Peyer's patch (tissue), 4 donors: ENCODE measurements around the gene PPP1R3F. TPM values are rescaled to one million over a fixed set of nuclear protein-coding genes. Genes with fewer than 3 reads are reported as not detected.

Experiments
- DNase-seq, 3 donors: peaks; one replicate each; pipeline ENCODE4 v3.0.0-alpha.2; 2017 to 2019
- H3K27ac ChIP-seq, 4 donors: fragments of 200-600 bp; sonication (generic); one replicate each; pipeline ENCODE4 v1.5.1; 2016 to 2019
- H3K27me3 ChIP-seq, 2 donors: fragments of 200-600 bp; sonication (generic); one replicate each; pipeline ENCODE4 v1.5.1; 2019
- H3K36me3 ChIP-seq, 3 donors: fragments of 200-600 bp; sonication (generic); one replicate each; pipeline ENCODE4 v1.5.1; 2016 to 2019
- H3K4me1 ChIP-seq, 4 donors: fragments of 200-600 bp; sonication (generic); one replicate each; pipeline ENCODE4 v1.5.1; 2016 to 2019
- H3K4me3 ChIP-seq, 4 donors: fragments of 200-600 bp; sonication (generic); 1 replicate in 3 of 4; 2 replicates in 1 of 4; pipeline ENCODE4 v1.5.1; 2016 to 2019; ENCODE audit warnings: mild to moderate bottlenecking in 1 of 4
- H3K9me3 ChIP-seq, 4 donors: fragments of 200-600 bp; sonication (generic); one replicate each; pipeline ENCODE4 v1.5.1; 2016 to 2019; ENCODE audit warnings: mild to moderate bottlenecking in 1 of 4
- POLR2A ChIP-seq, 2 donors: fragments of 450-650 bp; IDR thresholded peaks; one replicate each; pipeline ENCODE4 v1.5.1; 2017; ENCODE audit warnings: antibody characterized with exemption in 2 of 2, mild to moderate bottlenecking in 2 of 2, moderate library complexity in 2 of 2
- total RNA-seq, 4 donors: library from RNA; depleted of rRNA; stranded (reverse); fragments of >200 nt; gene quantifications; one replicate each; pipeline ENCODE4 v1.1.0, GENCODE V29; 2016
- TF ChIP-seq, protein P1 (sequence below), 6 experiments: fragments of 450-650 bp in 4 of 6; fragments of 200-600 bp in 2 of 6; sonication (generic) in 1 of 6; IDR thresholded peaks; one replicate each; pipeline ENCODE4 v1.5.1; 2017 to 2019; ENCODE audit warnings: antibody characterized with exemption in 6 of 6, mild to moderate bottlenecking in 3 of 6, moderate library complexity in 1 of 6

Gene PPP1R3F
- total RNA-seq, 4 donors from 2014 or later: 2.5 to 19.0 (median 7.5) TPM

DNA sequence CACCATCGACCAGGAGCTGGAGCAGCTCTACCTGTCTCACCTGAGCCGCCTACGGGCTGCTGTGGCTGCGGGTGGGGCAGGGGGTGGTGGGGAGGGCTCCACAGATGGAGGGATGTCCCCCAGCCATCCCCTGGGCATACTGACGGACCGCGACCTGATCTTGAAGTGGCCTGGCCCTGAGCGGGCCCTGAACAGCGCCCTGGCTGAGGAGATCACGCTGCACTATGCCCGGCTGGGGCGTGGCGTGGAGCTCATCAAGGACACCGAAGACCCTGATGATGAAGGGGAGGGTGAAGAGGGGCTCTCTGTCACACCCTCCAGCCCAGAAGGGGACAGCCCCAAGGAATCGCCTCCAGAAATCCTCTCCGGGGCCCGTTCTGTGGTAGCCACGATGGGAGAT lies 16.5 kb downstream of the PPP1R3F start:
- H3K27ac ChIP-seq: no peak overlapping the region
- no peaks in the 10 kb centered on the region for H3K9me3 ChIP-seq
- DNase-seq: peak in 1 of 3 donors; percentile 27
- H3K36me3 ChIP-seq: no peaks in the 10 kb centered on the region
- TF ChIP-seq POLR2A (IDR thresholded peaks at IDR 0.05): no peak
- TF ChIP-seq, protein P1, sequence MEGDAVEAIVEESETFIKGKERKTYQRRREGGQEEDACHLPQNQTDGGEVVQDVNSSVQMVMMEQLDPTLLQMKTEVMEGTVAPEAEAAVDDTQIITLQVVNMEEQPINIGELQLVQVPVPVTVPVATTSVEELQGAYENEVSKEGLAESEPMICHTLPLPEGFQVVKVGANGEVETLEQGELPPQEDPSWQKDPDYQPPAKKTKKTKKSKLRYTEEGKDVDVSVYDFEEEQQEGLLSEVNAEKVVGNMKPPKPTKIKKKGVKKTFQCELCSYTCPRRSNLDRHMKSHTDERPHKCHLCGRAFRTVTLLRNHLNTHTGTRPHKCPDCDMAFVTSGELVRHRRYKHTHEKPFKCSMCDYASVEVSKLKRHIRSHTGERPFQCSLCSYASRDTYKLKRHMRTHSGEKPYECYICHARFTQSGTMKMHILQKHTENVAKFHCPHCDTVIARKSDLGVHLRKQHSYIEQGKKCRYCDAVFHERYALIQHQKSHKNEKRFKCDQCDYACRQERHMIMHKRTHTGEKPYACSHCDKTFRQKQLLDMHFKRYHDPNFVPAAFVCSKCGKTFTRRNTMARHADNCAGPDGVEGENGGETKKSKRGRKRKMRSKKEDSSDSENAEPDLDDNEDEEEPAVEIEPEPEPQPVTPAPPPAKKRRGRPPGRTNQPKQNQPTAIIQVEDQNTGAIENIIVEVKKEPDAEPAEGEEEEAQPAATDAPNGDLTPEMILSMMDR (IDR thresholded peaks at IDR 0.05): no peak
- no peak overlapping the region for H3K4me3 ChIP-seq
- H3K4me1 ChIP-seq: no peaks in the 10 kb centered on the region
- H3K27me3 ChIP-seq: no peaks in the 10 kb centered on the region

DNA sequence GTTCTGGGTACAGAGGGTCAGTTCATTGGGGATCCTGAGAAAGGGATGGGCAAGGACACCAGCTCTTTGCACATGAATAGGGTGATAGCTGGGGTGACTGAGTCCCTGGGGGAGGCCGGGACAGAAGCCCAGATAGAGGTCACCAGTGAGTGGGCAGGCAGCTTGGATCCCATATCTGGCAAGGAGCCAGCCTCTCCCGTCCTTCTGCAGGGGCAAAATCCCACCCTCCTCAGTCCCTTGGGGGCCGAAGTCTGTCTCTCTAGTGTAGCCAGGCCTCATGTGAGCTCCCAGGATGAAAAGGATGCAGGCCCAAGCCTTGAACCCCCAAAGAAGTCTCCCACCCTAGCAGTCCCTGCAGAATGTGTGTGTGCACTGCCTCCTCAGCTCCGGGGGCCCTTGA lies 17.0 kb downstream of the PPP1R3F start:
- Histone ChIP-seq H3K27ac (no peak overlapping the region), H3K9me3 (no peaks in the 10 kb centered on the region), H3K27me3 (no peaks in the 10 kb centered on the region), H3K4me3 (no peak overlapping the region), H3K36me3 (no peaks in the 10 kb centered on the region), H3K4me1 (no peaks in the 10 kb centered on the region)
- TF ChIP-seq, protein P1 (IDR thresholded peaks at IDR 0.05): no peak
- no peak for TF ChIP-seq POLR2A (IDR thresholded peaks at IDR 0.05)
- peak in 1 of 3 donors; percentile 39 for DNase-seq

DNA sequence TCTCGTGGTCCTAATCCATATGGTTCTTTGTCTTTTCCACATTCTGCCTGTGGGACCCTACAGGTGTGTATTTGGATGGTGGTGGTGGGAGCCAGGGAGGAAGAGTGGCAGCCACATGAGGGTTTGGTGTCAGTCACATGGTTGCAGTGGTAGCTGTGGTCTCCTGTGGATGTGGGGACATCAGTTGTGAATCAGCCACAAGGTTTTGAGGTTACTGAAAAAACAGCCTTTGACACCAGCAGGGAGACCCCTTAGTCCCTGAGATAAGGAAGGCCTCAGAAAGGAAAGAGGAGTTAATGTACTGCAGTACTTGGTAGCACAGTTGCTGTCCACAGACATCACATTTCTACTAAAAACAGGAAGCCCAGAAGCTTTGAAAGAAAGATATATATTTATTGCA lies 18.1 kb downstream of the PPP1R3F start:
- Histone ChIP-seq H3K9me3 (no peaks in the 10 kb centered on the region), H3K27ac (no peak overlapping the region), H3K4me3 (no peak overlapping the region), H3K36me3 (no peaks in the 10 kb centered on the region), H3K4me1 (no peaks in the 10 kb centered on the region), H3K27me3 (no peaks in the 10 kb centered on the region)
- TF ChIP-seq, protein P1 (IDR thresholded peaks at IDR 0.05): no peak
- TF ChIP-seq POLR2A (IDR thresholded peaks at IDR 0.05): no peak
- DNase-seq: no peak

DNA sequence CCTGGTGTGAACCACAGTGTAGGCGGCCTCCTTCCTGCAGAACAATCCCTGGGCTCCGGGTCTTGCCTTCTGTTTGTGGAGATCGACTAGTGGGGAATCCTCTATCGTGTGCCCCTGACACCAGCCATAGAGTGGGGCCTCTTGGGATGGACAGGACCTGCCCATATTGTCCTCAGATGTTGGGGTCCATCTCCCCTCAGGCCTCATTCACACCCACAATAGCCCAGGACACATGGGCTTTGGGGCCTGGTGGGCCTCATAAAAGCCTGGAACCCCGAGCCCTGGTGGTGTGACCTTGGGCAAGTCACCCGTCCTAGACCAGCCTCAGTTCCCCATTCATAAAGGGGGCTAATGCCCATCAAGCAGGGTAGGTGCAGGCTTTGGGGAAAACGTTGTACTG lies 20.6 kb downstream of the PPP1R3F start:
- TF ChIP-seq POLR2A (IDR thresholded peaks at IDR 0.05): no peak
- TF ChIP-seq, protein P1 (IDR thresholded peaks at IDR 0.05): no peak
- no peaks in the 10 kb centered on the region for H3K9me3 ChIP-seq
- H3K4me1 ChIP-seq: no peaks in the 10 kb centered on the region
- no peak overlapping the region for H3K27ac ChIP-seq
- H3K4me3 ChIP-seq: no peak overlapping the region
- peak in 1 of 3 donors; percentile 25 for DNase-seq
- H3K27me3 ChIP-seq: no peaks in the 10 kb centered on the region
- no peaks in the 10 kb centered on the region for H3K36me3 ChIP-seq

DNA sequence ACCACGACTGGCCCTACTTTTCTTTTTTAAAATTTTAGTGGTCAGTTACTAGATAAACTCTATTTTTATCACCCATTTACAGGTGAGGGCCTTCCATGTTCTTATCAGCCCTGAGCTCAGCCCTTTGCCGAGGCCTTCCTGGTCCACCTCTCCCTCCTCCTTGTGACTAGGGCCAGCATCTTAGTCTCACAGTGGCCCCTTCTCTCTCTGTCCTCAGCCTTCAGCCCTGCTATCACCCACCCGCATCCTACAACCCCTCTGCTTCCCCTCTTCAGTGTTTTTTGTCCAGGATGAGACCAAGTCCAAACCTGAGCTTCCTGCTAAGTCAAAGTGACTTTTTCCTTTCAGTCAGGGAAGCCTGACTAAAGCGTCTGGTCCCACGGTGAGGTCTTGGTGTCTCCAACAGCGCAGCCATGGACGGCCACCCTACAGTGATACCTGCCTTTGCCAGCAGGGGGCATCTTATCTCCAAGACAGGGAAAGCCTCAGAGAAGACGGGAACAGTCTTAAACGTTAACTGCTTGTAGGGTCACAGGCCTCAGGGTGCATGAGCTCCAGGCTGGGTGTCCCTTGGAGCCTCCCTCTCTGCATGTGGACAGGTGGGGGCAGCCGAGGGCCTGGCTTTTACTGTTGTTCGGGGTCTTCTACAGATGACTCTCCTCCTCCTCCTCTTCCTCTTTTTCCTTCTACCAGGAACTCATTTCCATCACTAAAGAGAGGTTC lies 22.2 kb downstream of the PPP1R3F start:
- TF ChIP-seq POLR2A (IDR thresholded peaks at IDR 0.05): no peak
- TF ChIP-seq, protein P1 (IDR thresholded peaks at IDR 0.05): peak; percentile 23 to 62 (median 54)
- Histone ChIP-seq H3K27ac (no peak overlapping the region), H3K36me3 (no peaks in the 10 kb centered on the region), H3K27me3 (no peaks in the 10 kb centered on the region), H3K9me3 (no peaks in the 10 kb centered on the region), H3K4me1 (no peaks in the 10 kb centered on the region), H3K4me3 (no peak overlapping the region)
- DNase-seq: peak; percentile 56 to 78 (median 62)
